Stimulated activated CD4-positive, alpha-beta T cell treated with anti-CD3 and anti-CD28 coated beads, Interleukin-15, amount 100 ng/mL, for 48 hours (primary cell): ENCODE results near the gene CSPG4.
"Not testable (repeated sequence)": the region's sequence is repeated elsewhere in the genome, so short reads cannot be mapped to it uniquely, and the experiment has no call there.

Experiments used
- DNase-seq, 2 donors: peaks; one replicate each; pipeline ENCODE4 v3.0.0-alpha.2; 2020; ENCODE audit warnings: low read depth in 2 of 2

CSPG4 gene

DNA sequence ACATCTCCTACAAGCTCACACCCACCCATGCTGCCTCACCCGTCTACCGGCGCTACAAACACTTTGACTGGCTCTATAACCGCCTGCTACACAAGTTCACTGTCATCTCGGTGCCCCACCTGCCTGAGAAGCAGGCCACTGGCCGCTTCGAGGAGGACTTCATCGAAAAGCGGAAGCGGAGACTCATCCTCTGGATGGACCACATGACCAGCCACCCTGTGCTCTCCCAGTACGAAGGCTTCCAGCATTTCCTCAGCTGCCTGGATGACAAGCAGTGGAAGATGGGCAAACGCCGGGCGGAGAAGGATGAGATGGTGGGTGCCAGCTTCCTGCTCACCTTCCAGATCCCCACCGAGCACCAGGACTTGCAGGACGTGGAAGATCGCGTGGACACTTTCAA lies 62.8 kb downstream of the CSPG4 start:
- no peak for DNase-seq

DNA sequence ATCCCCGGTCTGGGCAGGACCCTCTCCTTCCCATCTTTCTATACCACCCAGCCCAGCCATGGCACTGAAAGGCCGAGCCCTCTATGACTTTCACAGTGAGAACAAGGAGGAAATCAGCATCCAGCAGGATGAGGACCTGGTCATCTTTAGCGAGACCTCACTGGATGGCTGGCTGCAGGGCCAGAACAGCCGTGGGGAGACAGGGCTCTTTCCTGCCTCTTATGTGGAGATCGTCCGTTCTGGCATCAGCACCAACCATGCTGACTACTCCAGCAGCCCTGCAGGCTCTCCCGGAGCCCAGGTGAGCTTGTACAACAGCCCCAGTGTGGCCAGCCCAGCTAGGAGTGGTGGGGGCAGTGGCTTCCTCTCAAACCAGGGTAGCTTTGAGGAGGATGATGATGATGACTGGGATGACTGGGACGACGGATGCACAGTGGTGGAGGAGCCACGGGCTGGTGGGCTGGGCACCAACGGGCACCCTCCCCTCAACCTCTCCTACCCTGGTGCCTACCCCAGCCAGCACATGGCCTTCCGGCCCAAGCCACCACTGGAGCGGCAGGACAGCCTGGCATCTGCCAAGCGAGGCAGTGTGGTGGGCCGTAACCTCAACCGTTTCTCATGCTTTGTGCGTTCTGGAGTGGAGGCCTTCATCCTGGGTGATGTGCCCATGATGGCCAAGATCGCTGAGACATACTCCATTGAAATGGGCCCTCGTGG lies 63.4 kb downstream of the CSPG4 start:
- DNase-seq: no peak

DNA sequence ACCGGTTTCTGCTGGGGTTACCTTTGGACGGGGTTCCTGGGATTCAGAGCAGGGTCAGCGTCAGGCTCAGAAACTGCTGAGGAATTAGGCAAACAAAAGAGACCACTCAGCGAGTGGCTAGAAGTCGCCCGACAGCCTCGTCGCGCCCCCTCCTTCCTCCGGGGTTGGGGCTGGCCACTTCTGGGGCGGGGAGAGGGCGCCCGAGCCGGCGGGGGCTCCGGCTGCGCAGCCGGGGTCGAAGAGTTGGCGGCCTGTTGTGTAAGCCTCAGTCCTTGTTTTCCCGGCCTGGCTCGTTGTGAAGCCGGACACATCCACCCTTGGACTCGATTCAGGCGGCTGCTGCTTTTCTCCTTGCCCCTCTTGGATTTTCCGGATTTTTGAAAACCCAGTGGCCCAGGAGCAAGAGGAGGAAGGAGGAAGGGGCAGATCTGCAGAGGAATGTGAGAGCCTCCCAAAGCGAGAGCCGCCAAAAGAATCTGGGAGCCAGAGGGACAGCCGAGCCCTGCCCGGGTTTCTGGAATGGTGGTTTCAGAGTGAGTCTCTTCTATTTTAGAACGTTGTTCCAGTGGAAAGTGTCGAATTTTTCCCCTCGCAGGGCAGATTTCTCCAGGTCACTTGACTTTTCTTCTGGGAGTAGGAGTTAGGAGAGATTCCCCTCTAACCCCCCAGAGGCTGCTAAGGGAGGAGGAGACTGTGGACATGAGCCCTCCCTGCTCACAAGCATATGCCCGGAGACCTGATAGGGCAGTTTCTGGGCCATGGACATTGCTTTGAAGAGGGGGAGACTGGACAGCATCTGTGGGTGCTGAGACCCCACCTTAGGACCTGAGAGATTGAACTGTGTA lies 64.3 kb downstream of the CSPG4 start:
- no peak for DNase-seq

DNA sequence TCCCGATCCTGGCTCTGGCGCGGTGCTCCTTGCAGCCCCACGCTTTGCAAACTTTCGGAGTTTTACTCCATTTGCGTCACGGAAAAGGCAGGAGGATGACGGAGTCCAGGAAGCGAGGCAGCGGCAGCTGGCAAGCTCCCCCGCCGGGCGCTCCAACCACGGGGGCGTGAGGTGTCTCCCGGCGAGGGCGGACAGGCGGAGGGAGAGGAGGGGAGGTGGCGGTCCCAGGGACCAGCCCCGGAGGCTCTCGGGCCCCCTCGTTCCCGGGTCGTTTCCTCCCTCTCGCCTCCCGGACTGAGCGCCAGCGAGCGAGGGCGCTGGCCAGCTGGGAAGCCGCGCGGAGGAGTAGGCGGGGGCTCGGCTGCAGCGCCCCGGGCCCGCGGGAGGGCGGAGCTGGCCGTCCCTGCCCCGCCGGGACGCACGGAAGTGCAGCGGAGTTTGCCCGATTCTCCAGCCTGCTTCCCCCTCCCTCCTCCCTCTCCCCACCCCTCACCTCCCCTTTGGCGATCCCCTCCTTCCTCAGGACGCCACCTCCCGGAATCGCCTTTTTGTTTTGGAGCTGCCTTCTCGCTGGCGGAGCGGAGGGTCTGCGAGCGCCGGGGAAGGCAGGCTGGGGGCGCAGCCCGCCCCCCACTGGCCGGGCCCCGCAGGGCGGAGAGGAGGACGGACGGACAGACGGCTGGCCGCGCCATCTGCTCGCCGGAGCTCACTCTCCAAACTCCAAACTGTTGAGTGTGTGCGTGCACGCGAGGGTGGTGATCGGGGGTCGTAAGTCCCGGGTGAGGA lies 65.1 kb downstream of the CSPG4 start, which contains the start of gene SNX33:
Gene SNX33 (plus strand): TSS at position 543 of the 786 bp plus-strand sequence. CDS start 1,191 bp downstream, outside the sequence.
- DNase-seq: no peak

DNA sequence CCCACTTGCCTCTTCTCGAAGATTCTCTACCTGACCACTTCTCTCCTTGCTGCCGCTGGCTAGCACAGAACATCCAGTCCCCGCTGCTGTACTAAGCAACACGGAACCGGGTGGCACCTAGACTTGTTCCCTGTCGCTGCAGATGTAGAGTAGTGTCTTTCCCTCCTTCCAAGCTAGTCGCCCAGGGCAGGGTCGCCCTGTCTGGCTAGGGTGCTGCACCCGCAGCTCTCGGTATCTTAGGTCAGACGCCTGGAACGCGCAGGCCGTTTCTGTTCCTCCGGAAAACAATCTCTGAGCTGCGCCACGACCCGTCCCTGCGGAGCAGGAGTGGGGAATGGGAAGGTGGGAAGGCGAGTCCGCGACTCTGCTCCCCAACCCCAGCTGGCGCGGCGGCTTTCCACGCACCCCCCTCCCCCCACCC lies 65.7 kb downstream of the CSPG4 start:
- DNase-seq: no peak

DNA sequence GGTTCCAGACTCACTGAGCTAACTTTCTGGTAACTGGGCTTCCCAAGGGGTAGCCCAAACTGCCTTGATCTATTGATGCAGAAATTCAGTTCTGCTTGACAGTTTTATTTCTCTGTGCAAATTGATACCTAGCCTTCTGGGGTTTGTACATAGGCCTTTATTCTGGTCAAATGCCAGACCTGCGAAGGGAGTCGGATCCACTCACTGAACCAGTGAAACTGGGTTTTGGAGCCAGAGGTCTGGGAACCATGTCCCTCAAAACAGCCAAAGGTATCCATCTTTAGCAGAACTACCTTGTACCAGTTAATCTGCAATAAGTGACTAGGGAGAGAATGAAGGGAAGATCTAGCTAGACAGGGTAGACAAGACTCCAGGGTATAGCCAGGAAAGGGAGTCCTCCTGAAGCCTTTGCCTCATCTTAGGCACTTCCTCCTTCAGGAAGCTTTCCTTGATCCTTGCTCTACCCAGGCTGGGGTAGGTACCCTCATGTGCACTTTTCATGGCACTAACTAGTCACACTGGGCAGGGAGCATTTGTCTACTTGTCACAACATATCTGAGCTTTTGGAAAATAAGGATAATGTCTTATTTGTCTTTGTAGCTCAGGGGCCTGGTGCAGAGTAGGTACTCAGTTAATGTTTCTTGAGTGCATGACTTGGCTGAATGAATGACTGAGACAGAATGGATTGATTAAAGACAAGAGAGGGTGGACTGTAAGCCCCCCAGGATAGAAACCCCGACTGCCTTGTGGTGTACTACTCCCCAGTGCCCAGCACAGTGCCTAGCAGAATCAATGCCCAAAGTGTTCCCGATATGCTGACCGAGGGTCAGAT lies 66.3 kb downstream of the CSPG4 start:
- DNase-seq: no peak

DNA sequence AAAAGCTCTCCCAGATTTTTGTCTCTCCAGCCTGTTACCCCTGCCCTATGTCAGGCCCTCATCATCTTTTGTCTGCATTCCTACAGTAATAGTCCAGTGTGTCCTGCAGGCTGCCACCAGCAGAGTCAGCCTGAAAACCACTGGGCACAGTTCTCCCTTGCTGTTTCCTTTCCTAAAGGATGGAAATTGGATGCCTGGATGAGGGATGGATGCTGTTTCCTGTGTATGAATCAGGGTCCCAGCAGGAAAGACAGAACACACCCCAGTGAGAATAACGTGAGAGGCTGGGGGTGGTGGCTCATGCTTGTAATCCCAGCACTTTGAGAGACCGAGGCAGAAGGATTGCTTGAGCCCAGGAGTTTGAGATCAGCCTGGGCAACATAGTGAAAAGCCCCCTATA lies 68.3 kb downstream of the CSPG4 start:
- DNase-seq: no peak

DNA sequence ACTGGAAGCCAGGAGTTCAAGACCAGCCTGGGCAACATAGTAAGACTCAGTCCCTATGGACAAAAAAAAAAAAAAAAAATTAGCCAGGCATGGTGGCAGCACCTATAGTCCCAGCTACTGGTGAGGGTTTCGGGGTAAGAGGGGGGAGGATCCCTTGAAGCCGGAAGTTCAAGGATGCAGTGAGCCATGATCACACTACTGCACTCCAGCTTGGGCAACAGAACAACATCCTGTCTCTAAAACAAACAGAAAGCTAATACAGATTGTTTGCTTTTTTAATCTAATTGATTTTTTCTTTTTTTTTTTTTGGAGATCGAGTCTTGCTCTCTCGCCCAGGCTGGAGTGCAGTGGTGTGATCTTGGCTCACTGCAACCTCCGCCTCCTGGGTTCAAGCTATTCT lies 71.0 kb downstream of the CSPG4 start:
- DNase-seq: no peak

DNA sequence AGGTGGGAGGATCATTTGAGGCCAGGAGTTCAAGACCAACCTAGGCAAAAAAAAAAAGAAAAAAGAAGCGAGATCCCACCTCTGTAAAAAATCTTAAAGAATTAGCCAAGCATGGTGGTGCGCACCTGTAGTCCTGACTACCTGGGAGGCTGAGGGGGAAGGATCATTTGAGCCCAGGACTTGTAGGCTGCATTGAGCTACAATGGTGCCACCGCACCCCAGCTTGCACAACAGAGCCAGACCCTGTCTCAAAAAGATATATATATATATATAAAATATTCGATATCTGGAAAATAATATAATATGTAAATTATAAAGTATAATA lies 71.5 kb downstream of the CSPG4 start:
- DNase-seq: no peak

DNA sequence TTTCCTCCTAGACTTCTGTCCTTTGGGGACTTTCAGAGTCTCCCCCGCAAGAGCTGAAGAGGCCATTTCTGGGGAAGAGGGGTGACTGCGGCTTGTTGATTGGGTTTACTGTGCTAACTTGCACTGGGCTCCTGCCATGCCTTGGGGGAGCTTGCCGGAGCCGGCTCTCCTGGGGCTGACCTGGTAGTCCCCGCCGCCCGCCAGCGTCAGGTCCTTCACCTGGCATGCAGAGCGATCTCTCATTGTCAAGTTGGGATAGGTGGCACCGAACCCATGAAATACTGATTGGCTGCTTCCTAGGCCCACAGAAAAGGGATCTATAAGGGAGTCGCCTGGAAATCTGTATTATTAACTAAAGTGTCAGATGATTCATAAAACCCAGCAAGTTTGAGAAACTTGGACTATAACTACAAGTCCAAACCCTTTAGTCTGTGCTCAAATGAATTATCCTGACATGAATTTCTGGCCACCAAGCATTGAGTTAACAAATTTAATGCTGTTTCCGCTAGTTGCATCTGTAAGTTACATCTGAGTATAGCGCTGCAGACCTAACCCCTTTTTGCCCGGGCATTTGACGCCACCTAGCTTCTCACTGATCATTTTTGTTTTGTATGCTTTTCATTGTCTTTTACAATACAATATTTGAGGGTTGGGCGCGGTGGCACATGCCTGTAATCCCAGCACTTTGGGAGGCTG lies 72.0 kb downstream of the CSPG4 start:
- no peak for DNase-seq

DNA sequence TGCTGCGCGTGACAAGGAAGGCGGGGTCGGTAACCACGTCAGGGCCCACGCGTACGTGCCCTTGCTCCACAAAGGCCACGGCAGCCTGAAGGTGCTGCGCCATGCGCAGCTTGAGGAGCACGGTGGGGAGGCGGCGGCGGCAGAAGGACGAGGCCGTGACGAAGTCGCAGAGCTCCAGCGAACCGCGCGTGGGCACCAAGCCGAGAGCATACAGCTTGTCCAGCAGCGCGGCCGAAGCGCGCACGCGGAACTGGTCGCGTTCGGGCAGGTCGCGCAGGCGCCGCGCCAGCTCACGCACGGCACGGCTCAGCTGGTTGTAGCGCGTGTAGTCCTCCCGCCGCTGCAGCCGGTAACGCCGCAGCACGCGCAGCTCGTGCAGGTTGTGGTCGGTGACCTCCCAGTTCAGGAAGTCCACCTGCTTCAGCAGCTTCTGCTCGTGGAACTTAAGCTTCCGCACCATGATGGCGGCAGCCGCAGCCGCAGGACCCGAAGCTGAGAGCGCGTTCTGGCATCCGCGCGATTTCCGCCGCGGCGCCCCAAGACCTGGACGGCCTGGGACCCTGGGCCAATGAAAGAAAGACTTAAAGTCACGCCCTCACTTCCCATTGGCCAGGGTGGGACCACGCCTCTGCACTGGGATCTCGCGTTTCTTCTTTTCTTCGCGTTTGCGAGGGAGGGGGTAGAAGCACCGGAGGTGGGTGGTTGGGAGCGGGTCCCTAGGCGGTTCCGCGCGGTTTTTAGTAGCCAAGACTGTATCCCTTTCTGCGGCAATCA lies 72.8 kb downstream of the CSPG4 start, which contains the start of gene IMP3:
Gene IMP3 (minus strand): TSS at position 516 of the 774 bp plus-strand sequence. CDS start 56 bp downstream, at position 460.
- DNase-seq: peak; percentile 90 to 91

DNA sequence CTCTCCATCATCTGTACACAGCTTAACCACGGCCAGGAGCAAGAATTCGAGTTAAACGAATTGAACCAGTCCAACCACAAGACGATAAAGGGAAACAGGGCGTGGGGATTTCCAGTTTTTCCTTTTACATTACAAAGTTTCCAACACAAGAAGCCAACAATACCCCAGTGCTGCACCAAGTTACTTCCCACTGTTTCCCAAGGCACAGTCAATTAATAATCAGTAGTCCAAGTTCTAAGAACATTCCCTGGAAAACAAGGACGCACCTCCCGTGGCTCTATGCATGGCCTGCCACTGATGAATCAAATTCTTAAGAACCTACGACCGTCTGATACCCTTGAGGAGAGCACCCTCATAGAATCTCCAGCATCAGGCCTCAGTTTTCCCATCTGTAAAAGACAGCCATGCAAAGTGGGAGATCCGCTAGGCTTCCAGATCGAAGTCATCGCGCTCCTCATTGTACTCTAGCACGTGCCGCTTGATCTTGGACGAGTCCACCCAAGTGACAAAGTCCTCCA lies 73.4 kb downstream of the CSPG4 start:
- DNase-seq: no peak

DNA sequence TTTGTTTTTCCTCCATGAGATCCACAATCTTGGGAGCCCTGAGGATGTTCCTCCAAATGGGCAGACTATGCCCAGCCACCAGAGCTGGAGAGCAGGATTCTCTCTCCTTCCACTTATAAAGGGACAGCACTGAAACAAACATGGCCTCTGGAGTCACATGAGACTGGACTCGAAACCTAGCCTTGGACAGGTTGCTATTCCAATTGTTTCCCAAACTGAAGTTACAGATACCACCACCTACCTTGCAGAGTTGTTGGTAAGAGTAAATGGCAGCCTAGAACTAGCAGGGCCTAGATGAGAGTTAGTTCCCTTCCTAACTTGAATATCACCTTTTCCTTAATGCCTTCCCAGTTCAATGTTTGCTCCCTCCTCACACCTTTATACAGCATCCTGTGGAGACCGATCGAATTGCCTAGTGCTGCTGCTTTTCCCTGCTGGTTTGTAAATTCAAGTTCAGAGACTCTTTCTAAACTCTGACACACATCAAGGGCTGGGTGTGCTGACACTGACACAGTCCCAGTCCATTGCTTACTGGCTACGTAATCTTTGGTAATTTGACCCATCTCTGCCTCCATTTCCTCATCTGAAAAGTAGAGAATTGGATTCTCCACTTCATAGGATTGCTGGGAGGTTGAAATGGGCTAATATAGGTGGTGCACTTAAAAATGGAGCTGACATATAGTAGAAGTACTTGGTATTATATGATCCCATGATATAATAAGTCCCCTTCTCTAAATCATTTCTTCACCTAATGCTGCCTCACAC lies 75.2 kb downstream of the CSPG4 start:
- no peak for DNase-seq

DNA sequence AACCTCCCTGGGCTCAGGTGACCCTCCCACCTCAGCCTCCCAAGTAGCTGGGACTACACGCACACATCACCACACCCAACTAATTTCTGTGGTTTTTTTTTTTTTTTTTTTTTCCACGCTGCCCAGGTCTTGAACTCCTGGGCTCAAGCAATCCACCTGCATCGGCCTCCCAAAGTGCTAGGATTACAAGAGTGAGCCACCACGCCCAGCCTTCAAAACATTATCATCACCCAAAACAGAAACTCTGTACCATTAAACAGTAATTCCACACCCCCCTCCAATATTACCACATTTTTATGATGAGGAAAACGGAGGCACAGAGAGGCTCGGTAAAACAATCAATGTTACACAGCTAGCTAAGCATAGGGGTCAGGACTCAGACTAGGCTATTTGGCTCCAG lies 76.6 kb downstream of the CSPG4 start:
- DNase-seq: no peak

DNA sequence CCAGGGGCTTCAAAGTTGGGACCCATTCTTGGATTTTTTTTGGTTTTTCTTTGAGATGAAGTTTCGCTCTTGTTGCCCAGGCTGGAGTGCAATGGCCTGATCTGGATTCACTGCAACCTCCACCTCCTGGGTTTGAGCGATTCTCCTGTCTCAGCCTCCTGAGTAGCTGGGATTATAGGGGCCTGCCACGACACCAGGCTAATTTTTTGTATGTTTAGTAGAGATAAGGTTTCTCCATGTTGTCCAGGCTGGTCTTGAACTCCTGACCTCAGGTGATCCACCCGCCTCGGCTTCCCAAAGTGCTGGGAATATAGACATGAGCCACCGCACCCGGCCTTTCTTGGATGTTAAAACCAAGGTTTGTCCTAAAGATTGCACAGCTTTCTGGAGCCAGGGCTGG lies 78.7 kb downstream of the CSPG4 start:
- DNase-seq: not testable (repeated sequence)

DNA sequence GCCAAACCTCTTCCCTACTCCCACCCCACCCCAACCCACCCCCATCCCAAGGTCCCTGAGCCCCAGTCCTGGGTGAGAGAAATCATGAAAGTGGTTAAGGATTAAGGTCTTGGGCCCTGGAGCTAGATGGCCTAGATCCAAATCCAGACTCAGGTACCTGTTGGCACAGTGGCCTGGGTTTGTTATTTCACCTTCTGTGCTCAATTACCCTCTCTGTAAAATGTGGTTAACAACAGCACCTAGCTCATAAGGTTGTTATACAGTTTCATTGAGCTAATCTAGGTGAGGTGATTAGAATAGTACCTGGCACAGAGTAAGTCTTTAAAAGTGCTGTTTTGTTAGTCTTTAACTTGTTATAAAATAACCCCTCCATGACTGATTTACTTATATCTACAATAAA lies 80.7 kb downstream of the CSPG4 start:
- no peak for DNase-seq

DNA sequence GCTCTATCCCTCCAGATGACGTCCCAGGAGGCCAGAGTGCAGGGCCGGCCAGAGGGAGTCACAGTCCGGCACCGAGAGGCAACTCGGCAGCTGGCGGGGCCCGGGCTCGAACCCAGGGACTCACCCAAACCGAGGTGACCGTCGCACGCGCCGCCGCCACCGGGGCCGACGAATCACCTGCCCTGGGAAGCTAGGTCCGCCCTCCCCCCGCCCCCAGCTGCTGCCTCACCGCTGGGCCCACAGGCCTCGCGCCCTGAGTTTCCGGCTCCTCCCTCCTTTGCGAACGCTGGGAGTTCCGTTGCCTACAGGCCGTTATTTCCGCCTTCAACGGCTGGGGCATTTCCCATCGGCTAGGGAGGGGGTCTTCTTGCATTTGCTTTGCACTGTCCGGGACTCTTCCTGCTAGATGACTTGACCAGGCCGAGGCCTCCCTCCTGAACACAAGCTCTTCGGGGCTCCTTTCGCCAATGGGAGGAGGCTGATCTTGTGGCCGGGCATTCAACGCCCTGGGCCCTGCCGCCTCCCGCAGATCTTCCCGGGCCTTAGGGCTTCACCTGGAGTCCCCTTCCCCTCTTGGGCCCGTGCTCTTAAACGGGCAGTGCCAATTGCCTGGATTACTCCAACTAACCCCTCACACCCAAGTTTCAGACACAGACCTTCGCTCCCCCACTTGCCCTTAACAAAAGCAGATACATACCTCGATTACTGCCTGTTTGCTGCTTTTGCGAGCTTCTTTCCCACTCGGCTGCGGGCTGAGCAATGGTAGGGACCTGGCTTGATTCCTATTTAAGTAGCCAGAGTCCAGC lies 86.9 kb downstream of the CSPG4 start, which contains the start of gene SNUPN:
Gene SNUPN (minus strand): TSS at position 184 of the 806 bp plus-strand sequence. CDS start 4,674 bp downstream, outside the sequence.
- DNase-seq: peak; percentile 90 to 92
